NCI-H460 (cell line): Measurements from ENCODE around the gene KANK3. TPM values are rescaled to one million over a fixed set of nuclear protein-coding genes. Genes with fewer than 3 reads are reported as not detected.

Source experiments
- DNase-seq: peaks from one replicate; pipeline ENCODE4 v3.0.0-alpha.2; 2016; ENCODE audit warnings: low read depth; ENCODE audit errors: extremely low read depth
- total RNA-seq: library from RNA; depleted of rRNA; stranded (reverse); fragments of >200 nt; shearing (Covaris generic); gene quantifications from 2 replicates; pipeline ENCODE4 v1.2.3, GENCODE V29; 2014

KANK3 gene
- total RNA-seq, 1 experiment from 2014 or later, result 1.6 TPM

DNA sequence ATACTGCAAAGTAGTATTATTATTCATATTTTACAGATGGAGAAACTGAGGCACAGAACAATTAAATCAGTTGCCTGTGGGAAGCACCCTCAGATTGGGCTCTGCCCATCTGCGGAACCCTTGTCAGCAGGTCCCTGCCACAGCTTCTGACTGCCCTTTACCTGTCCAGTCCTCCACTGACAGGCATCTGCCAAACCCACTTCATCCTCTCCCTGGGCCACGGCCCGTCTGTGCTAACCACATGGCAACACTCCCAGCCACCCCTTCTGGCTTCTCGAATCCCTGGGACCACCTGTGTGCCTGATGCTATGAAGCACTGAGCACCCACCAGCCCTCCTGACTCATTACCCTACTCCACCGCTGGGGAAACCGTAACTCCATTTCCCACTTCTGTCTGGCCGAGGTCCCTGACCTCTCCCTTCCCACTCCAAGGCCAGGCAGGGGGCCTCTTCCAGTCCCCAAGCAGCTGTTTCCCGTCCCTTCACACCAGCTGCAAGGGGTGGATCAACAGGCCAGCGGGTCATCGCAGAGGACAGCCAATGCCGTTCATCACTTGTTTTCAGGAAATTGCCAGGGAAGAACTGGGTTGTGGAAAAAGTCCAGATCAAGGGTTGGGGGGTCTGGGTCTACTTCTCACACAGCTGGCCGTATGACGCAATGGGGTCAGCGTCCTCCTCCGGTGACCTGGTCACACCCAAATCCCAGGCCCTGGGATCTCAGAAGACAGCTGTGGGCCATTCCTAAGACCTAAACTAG is 2.5 kb downstream of the KANK3 start:
- no peak for DNase-seq

DNA sequence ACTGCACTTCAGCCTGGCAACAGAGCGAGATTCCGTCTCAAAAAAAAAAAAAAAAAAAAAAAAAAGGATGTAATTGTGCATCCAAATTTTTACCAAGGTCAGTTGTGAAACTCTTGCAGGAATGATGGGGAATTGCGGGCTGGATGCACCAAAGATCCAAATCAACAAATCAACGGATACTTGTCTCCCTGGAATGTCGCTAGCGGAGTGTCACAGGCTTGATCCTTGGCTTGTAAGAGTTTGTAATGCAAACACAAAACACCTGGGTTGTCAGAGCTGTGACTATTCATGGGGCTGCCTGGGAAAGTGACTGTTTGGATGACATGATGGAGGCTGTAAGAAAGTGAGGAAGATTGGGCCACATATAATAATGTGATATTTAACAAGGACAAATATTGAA is 4.2 kb downstream of the KANK3 start:
- no peak for DNase-seq

DNA sequence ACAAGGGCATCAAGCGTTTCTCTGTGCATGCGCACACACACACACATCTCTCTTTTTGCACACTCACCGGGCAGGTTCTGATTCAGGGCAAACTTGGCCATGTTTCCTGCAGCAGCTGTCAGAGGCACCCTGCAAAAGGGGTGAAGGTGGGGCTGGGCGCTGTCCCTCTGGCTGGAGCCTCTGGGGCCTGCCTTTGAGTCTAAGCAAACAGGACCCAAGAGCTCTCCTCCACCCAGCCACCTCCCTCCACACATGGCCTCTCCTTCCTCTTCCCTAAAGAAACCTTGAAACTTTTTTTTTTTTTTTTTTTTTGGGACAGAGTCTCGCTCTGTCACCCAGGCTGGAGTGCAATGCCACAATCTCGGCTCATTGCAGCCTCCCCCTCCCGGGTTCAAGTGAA is 5.3 kb downstream of the KANK3 start:
- DNase-seq, result no peak

DNA sequence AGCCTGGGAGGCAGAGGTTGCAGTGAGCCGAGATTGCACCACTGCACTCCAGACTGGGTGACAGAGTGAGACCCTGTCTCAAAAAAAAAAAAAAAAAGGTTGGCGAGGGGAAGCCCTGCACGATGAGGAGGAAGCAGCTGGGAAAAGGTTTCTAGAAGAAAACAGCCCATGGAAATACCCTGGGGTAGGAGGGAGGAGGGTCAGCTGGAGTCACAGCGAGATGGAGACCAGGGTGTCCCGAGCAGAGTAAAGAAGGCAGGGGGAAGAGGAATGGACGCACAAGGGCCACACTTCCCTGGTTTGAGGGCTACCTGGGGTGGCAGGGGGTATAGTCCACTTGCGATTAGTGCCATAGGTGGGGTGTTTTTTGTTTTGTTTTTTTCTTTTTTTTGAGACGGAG is 6.4 kb downstream of the KANK3 start:
- no peak for DNase-seq

DNA sequence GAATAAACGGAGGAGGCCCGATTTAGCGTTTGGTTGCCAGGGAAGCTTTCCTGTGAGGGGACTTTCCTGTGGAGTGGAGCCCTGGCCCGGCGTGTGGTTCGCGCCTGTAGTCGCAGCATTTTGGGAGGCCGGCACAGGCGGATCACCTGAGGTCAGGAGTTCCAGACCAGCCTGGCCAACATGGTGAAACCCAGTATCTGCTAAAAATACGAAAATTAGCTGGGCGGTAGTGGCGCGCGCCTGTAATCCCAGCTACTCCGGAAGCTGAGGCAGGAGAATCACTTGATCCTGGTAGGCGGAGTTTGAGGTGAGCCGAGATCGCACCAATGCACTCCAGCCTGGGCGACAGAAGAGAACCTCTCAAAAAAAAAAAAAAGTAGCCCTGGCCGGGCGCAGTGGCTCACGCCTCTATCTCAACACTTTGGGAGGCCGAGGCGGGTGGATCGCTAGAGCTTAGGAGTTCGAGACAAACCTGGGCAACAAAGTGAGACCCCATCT is 6.9 kb downstream of the KANK3 start:
- DNase-seq, result no peak

DNA sequence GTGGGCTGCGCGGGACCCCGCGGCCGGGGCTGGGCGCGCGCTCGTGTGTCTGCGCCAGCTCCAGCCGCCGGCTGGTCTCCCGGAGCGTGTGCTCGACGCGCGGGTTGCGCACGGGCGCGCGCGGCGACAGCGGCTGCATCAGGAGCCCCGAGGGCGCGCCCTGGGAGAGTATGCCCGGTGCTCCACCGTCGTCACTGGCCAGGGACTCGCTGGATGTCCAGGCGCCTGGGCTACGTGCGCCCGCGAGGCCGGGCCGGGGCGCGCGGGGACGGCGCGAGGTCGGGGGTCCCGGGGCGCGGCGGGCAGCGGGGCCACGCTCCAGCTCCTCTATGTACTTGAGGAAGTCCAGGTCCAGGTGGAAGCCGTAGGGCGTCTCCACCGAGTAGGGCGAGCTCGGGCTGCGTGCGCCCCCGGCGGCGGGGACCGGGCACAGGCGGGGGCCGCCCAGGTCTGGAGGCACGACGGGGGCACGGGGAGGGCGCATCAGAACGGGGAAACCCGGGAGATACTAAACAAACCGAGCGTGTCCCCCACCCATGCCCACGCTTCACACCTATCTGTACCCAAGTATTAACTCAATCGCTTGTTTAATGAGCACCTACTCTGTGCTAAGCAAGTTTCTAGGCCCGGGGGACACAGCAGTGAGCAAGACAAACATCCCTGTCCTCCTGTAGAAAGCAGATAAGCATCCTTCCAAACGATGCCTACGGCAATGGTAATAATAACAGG is 7.6 kb downstream of the KANK3 start:
- no peak for DNase-seq

DNA sequence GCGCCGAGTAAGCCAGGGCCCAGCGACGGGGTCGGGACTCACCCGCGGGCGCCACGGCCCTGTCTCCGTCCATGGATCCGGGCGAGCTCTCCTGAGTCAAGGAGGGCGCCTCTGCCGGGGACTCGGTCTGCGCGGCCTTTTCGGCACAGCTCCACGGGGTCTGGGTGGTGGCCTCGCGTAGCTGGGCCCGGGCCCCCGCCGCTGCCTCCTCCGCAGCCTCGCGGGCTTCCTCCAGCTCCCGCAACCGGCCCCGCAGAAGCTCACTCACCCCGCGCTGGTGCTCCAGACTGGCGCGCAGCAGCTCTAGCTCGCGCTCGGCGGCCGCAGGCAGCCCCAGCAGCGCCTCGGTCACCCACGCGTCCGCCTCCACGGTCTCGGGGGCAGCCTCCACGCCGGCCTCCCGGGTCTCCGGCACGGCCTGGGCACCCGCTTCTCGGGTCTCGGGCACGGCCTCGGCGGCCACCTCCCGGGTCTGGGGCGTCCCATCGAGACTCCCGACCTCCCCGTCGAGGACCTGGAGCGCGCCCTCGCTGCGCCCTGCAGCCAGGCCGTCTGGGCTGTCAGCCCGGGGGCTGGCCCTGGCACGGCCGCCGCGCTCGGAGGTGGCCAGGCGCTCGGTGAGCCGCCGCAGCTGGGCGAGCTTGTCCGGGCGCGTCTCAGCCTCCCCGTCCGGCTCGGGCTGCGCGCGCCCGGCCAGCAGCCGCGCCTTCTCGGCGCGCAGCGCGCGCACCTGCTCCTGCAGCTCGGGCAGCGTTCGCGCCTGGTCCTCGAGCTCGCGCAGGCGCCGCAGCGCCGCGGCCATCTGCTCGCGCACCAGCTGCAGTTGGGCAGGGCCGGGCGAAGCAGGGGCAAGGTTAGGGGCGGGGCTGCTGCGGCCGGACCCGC is 8.4 kb downstream of the KANK3 start:
- DNase-seq, result peak; percentile 74

DNA sequence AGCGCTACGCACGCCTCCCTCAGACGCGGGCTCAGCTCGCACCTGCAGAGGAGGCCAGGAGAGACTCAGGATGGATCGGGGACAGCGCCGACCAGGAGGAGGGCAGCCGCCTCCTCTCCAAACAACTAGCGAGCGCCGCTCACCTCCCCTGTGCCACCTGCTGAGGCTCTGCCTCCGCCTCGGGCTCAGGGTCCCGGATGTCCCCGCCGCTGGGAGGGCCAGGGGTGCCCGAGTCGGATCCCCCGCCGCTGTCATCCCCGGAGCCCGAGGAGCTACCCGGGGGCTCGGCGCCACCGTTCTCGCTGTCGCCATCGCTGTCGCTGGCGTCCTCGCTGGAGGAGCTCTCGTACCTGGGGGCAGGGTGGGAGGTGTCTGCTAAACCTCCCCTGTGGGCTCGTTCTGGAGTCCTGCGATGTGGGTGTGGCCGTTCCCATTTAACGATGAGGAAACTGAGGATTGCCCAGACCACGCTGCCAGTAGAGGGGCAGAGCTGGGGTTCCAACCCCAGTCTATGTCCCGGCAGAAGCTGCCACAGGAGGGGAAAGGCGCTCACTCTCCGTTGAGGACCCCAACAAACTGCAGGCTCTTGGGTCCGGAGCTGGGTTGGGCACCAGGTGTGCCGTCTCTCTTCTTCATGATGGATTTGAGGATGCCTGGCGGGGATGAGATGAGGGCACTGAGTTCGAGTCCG is 9.2 kb downstream of the KANK3 start:
- no peak for DNase-seq

DNA sequence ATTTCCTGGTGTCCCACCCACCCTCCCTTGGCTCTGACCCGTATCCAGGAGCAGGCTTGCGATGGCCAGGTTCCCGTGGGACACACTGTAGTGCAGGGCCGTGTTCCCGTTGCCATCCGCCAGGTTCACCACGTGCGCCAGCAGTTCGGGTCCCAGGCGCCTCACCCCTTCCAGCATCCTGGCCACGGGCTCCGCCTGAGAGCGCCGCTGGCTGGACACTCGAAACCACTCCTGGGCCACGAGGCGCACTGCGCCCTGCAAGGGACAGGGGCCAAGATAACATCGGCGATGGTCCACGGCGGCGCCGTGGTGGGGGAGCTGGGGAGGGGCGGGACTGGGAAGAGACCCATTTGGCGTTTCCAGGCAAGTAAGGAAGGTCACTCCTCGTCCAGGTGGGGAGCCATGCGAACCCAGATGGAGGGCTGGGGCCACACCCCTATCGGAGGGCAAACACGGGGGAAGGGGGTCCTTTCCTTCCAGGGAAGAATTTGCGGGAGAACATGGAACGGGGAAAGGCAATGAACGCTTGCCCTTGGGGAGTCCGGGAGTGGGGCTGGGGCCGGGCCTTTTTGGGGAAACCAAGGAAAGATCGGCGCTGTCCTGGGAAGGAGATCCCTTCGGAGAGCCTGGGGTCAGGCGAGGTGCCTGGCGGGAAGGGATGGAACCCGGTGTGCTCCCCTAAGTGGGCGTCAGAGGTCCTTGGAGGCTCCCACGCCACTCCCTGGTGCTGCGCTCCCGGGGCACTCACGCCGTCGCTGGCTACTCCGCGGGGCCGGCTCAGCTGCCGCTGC is 9.9 kb downstream of the KANK3 start:
- DNase-seq, result no peak

DNA sequence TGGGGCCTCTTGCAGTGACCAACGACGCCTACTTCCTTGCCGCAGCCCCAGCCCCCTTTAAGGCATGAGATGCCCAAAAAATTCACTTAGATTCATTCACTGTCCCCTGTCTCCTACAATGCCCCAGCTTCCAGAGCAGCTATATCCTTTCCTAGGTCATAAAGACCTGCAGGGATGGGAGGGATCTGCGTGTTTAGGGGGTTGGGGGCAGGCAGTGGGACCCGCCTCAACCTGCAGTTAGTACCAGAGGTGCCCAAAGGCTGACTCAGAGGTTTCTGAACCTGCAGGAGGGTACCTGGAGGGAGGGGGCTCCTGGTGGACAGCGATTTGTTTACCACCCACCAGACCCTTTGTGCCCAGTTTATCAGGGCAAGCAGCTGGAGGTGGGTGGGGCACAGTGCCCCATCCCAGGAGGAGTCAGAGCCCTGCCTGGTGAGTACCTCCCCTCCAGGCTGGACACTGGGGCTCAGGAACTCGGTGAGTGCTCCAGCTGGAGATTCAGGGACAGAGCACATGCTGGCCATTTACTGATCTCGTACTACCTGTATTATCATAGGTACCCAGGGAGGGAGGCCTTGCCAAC is 11.7 kb downstream of the KANK3 start:
- no peak for DNase-seq

DNA sequence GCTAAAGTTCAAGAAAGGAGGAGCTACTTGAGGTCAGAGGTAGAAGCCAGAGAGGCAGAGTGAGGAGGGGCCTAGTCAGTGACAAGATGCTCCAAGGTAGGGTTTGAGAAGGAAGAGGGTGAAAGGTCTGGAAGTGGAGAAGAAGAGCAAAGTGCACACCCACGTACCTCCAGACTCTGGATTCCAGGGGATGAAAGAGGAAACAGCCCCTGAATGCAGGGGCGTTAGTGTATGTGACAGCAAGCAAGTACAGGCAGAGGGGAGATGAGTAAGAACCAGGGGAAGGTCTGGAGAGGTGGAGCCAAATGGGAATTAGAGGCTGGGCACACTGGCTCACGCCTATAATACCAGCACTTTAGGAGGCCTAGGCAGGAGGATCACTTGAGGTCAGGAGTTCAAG is 13.1 kb downstream of the KANK3 start:
- no peak for DNase-seq

DNA sequence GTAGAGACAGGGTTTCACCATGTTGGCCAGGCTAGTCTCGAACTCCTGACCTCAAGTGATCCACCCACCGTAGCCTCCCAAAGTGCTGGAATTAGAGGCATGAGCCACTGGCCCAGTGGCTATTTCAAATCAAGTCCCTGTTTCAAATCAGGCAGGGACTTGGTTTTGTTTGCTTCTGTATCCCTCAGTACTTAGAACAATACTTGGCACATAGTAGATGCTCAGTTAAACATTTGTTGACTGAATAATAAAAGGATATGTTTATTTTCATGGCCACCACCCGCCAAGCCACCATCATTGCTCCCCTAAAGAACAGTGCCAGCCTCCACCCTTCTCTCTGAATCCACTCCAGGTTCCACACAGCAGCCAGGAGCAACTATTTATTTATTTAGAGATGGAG is 17.6 kb downstream of the KANK3 start:
- no peak for DNase-seq

DNA sequence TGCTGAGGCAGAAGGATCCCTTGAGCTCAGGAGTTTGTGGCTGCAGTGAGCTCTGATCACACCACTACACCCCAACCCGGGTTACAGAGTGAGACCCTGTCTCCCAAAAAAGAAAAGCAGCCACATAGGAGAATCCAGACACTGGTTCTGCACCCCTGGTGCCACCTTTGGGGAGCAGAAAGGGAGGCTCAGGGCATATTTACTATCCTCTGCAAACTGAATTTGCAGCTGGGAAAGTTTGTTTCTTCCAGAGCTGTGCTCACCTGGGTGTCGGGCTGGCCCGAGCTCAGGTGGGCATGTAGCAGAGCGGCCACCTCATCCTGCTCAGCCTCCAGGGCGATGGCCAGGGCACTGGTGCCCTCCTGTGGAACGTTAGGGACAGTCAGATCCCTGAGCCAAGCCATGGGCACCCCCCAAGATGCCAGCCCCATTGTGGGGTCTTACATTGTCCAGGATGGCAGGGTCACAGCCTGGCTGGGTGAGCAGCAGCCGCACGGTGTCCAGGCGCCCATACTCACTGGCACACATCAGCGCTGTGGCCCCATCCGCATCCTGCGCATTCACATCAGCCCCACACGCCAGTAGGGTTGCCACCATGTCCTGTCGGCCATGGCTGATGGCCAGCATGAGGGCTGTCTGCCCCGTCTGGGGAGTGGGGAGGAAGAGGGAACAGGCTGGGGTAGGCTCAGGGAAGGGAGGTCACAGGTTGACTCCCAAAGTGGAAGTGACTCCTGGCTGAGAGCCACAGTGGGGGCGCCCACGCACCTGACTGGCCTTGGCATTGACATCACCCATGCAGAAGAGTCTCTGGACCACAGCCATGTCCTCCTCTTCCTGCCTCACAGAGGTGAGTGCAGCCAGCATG is 18.6 kb downstream of the KANK3 start:
- DNase-seq, result no peak

DNA sequence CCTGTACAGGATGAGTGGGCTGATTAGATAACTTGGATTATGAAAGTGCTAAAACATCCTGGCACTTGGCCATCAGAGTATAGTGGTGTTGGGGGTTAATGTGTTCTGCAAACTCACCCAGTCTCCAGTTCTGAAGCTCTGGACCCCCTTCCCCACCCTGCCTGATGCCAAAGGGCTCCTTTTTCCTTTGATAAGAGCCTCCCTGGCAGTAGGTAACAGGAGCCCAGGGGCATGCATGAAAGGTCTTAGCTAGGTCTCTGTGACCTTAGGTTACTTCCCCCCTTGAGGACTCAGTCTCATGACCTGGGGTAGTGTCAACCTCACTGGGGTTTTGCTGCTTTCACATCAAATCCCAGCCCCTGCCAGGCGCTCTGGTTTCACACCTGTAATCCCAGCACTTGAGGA is 19.3 kb downstream of the KANK3 start:
- DNase-seq, result no peak

DNA sequence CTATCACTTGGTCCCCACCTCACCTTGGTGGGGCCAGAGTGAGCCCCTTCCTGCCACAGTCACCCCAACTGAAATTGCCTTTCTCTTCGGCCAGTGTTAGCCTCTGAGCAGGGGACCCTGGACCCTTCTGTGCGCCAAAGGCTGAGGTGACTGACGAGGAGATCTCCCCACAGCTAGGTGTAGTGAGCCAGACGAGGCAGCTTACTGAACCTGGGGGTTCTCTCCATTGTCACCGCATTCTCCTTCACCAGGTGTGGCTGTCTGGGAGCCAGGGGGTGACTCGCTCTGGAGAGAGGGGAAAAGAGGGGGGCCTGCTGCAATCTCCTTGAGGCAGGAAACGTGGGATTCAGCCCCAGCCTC is 20.4 kb downstream of the KANK3 start:
- no peak for DNase-seq

DNA sequence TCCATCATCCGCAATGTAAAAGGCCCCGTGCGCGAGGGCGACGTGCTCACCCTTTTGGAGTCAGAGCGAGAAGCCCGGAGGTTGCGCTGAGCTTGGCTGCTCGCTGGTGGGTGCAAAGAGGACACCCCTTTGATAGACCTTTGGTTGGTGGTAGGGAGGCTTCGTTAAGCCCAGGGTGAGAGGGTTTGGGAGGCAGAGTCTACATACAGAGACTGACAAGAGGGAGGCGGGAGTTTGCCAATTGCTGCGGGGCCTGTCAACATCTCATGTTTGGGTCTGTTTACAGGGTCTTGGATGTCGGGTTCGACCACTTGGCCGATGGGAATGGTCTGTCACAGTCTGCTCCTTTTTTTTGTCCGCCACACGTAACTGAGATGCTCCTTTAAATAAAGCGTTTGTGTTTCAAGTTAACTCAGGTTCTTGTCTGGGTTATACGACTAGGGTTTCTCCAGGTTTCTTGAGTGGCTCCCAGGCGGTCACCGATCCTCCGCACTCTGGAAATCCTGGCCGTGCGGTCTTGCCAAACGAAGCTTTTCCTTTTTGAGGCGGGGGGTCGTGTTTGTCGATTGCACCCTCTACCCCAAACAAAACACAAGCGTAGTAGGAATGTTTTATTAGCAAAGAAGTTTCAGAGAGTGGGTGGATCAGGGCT is 20.9 kb downstream of the KANK3 start:
- DNase-seq, result no peak

DNA sequence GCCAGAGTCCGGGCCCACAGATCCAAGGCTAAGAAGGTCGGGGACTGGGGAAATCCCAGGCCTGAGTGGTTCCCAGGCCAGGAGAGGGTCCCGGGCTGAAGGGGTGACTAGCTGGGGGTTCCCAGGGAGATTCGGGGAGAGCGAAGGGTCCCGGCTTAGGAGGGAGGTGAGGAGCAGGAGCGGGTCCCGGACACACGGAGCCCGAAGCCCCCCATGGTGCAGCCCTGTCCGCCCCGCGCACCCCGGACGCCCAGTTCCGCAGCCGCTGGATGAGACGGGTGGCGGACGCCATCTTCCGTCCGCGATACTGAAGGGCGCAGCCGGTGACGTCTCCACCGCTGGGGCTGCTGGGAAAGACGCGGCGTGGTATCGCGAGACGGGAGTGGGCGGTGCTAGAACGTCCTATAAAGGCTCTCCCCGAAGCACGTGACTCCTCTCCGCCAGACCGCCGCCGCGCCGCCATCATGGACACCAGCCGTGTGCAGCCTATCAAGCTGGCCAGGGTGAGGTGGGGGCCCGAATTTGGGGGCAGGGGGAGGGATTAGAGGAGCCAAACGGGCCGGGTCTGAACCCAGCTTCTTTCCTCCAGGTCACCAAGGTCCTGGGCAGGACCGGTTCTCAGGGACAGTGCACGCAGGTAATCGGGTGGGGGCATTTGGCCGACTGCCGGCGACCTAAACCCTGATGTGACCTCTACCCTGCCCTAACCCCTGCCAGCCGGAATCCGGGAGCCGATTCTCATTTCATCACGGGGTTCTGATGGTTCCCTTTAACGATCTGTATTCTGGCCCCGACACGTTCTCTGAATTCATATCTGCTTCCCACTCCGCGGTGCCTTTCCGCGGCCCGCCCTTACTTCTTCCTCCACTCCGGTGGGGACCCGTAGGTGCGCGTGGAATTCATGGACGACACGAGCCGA is 21.7 kb downstream of the KANK3 start, which contains the start of the genes NDUFA7 and RPS28:
NDUFA7 (minus strand) TSS at position 309 of the 919 bp plus-strand sequence; CDS start at position 292, 17 bp downstream.
RPS28 (plus strand) TSS at position 430 of the 919 bp plus-strand sequence; CDS start at position 465, 35 bp downstream.
- DNase-seq, result peak; percentile 91
